ENCODE data around the gene RAB20. TPM values are rescaled to one million over a fixed set of nuclear protein-coding genes. Genes with fewer than 3 reads are reported as not detected.

Gene RAB20
- total and polyA plus RNA-seq, 2 of the 8 experiments (the other 6 are each of a cell fraction or from before 2014, with no cell fraction given), result 14.8 to 27.9 TPM

DNA sequence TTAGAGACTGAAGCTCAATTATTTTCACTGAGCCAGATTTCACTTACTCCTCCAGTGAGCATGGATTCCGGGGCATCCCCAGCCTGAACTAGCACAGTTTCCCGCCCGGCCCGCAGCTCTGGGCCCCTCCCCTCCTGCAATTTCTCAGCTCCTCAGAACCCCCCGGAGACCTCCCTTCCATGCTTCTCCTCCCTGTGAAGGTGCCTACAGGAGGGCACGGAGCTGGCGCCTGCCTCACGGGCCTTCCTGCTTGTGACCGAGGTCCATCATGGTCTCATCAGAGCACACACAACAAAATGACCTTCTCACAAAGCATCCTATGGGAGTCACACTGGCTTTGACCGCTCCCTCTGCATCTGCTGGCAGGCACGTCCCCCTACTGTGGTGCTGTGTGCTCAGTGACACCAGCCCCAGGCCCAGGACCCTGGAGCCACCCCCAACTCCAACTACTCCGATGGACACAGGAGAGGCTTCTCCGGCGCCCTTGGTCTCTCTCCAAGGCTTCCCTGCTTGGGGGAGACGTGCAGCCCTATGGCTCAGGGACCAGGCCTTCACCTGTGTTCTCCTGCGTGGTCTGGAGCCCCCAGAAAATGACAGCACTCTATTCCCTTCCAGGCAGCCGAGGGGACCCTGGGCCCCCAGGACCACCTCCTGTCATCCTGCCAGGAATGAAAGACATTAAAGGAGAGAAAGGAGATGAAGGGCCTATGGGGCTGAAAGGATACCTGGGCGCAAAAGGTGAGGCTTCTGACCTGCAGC is 77.1 kb downstream of the RAB20 start:
- no peaks in the 10 kb centered on the region for H3K23me2 ChIP-seq (ENCODE audit: low read depth, low read length)
- H3K79me2 ChIP-seq (ENCODE audit: control insufficient read depth in 1 of 2, insufficient read depth in 2 of 2, low read length in 2 of 2), result no peaks in the 10 kb centered on the region
- no peak overlapping the region for H3K27ac ChIP-seq (ENCODE audit: low read depth, low read length)
- peak overlapping the region; percentile 95 for H3K18ac ChIP-seq (ENCODE audit: extremely low read depth, low read length)
- peak overlapping the region; percentile 28 for H4K5ac ChIP-seq (ENCODE audit: insufficient read length, low read depth, low read length)
- TF ChIP-seq KDM5A (IDR thresholded peaks at IDR 0.05; ENCODE audit: low read length) (no peak), CHD2 (IDR thresholded peaks at IDR 0.05; ENCODE audit: low read length) (no peak)
- TF ChIP-seq, protein P1, sequence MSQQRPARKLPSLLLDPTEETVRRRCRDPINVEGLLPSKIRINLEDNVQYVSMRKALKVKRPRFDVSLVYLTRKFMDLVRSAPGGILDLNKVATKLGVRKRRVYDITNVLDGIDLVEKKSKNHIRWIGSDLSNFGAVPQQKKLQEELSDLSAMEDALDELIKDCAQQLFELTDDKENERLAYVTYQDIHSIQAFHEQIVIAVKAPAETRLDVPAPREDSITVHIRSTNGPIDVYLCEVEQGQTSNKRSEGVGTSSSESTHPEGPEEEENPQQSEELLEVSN (IDR thresholded peaks at IDR 0.05), result 0 out of 2 replicates have a peak, but pooled peaks have one; percentile 16
- H3K4me2 ChIP-seq (ENCODE audit: insufficient read depth in 1 of 2, low read depth in 2 of 2, low read length in 2 of 2), result no peak overlapping the region
- H4K8ac ChIP-seq (ENCODE audit: extremely low read depth, insufficient read depth, low read length), result 0 out of 2 replicates have a peak overlapping the region, but pooled peaks have one; percentile 39
- peak overlapping the region; percentile 97 for H4K91ac ChIP-seq (replicated peaks; ENCODE audit: insufficient read length, low read length)
- DNase-seq (ENCODE audit: low read depth in 1 of 2, low spot score in 2 of 2) (no peak), FAIRE-seq (no peak)
- no peaks in the 10 kb centered on the region for H3K9me3 ChIP-seq (ENCODE audit: insufficient read depth in 2 of 2, low read depth in 1 of 2, low read length in 1 of 2)
- H2BK120ac ChIP-seq (replicated peaks; ENCODE audit: low read depth, low read length), result peak overlapping the region; percentile 90
- H4K20me1 ChIP-seq (replicated peaks in 1 of 2; ENCODE audit: control insufficient read depth in 1 of 2, insufficient read depth in 2 of 2, low read length in 2 of 2), result no peaks in the 10 kb centered on the region
- no peaks in the 10 kb centered on the region; the same call in 1 of the 2 replicates for H3K79me1 ChIP-seq (ENCODE audit: low read depth, low read length)
- H3K4me3 ChIP-seq (ENCODE audit: extremely low read depth in 1 of 4, insufficient read depth in 2 of 4, low read depth in 3 of 4, low read length in 4 of 4), result no peak overlapping the region
- H2BK20ac ChIP-seq (ENCODE audit: low read length), result peak overlapping the region; percentile 95; the same call in 1 of the 2 replicates
- H2BK12ac ChIP-seq (ENCODE audit: low read depth, low read length), result peak overlapping the region; percentile 99
- no peak overlapping the region for H3K9ac ChIP-seq (replicated peaks in 1 of 4; ENCODE audit: extremely low read depth in 1 of 4, low read depth in 3 of 4, low read length in 3 of 4)
- H3K36me3 ChIP-seq (ENCODE audit: control insufficient read depth in 2 of 4, insufficient read depth in 4 of 4, low read length in 3 of 4), result peaks cover 0 to 33% (median 5%) of the 10 kb centered on the region in 4 experiments; a peak in 3 of 8 replicates
- no peak overlapping the region for H3K23ac ChIP-seq (ENCODE audit: insufficient read length)
- no peak overlapping the region for H2BK15ac ChIP-seq (ENCODE audit: low read length)
- peak overlapping the region; percentile 70 for H3K56ac ChIP-seq (replicated peaks; ENCODE audit: insufficient read length, low read depth, low read length)
- no peak overlapping the region for H3K14ac ChIP-seq (ENCODE audit: insufficient read length)
- ChIA-PET CTCF (ENCODE audit: partially characterized antibody) (interaction anchor here (1.0 to 2.0 kb wide), 4 partner anchors 10 to 109 kb away, joined by 3 to 7 read pairs (median 3); no protein-coding TSS in a partner anchor), POLR2A (ENCODE audit: partially characterized antibody) (interaction anchor here (1.0 to 1.3 kb wide), 2 partner anchors 11 to 40 kb away, joined by 3 read pairs; no protein-coding TSS in a partner anchor)
- H3K4me1 ChIP-seq (replicated peaks in 1 of 4; ENCODE audit: control insufficient read depth in 3 of 4, insufficient read depth in 4 of 4, low read length in 3 of 4), result peaks cover 13 to 31% (median 22%) of the 10 kb centered on the region in 4 experiments
- H2BK5ac ChIP-seq (ENCODE audit: low read depth, low read length), result peak overlapping the region; percentile 97
- H2AK5ac ChIP-seq (ENCODE audit: low read depth, low read length), result peak overlapping the region; percentile 99
- no peaks in the 10 kb centered on the region for H3K27me3 ChIP-seq (replicated peaks in 1 of 4; ENCODE audit: control insufficient read depth in 3 of 4, extremely low read depth in 1 of 4, insufficient read depth in 3 of 4, low read length in 3 of 4)
- 89% methylated on average over 18 of the region's 18 CpGs; no CpG with 5 or more reads in 1 of the 2 experiments for WGBS, 2 experiments (ENCODE audit: extremely low coverage in 1 of 2, insufficient coverage in 1 of 2, insufficient read length in 1 of 2, insufficient replicate concordance in 2 of 2, low coverage in 1 of 2, low lambda C conversion rate in 2 of 2, missing lambda C conversion rate in 1 of 2)
- no peak overlapping the region for H2AFZ ChIP-seq (ENCODE audit: low read length)
- H3K4ac ChIP-seq (replicated peaks; ENCODE audit: insufficient read length, low read depth, low read length), result peak overlapping the region; percentile 87
